ENCODE results near the gene ARHGEF28. TPM values are rescaled to one million over a fixed set of nuclear protein-coding genes. Genes with fewer than 3 reads are reported as not detected.
A peak's percentile ranks its signal among the peaks of the same experiment; 100 is the strongest.

The ARHGEF28 gene
- total RNA-seq (10 to 100 TPM; 18.2 to 36.2 (median 27.9) TPM), polyA plus RNA-seq (10 to 100 TPM; 14.9 to 20.3 TPM)

- peak; percentile 83 to 90 (median 88) for DNase-seq
- H3K27me3 ChIP-seq = no peaks in the 10 kb centered on the region
- FAIRE-seq = no peak
- no peaks in the 10 kb centered on the region for H3K9me3 ChIP-seq
- WGBS, 2 donors = 1% methylated on average over 65 to 92 of the region's 92 CpGs
- H3K36me3 ChIP-seq = no peaks in the 10 kb centered on the region
- H3K4me1 ChIP-seq = peaks cover 15 to 41% (median 40%) of the 10 kb centered on the region in 3 donors
- peak; percentile 78 to 88 (median 85) for ATAC-seq
- H3K4me3 ChIP-seq = peak within 1 kb of the TSS; percentile 35 to 83 (median 57)
- TF ChIP-seq, protein P1, sequence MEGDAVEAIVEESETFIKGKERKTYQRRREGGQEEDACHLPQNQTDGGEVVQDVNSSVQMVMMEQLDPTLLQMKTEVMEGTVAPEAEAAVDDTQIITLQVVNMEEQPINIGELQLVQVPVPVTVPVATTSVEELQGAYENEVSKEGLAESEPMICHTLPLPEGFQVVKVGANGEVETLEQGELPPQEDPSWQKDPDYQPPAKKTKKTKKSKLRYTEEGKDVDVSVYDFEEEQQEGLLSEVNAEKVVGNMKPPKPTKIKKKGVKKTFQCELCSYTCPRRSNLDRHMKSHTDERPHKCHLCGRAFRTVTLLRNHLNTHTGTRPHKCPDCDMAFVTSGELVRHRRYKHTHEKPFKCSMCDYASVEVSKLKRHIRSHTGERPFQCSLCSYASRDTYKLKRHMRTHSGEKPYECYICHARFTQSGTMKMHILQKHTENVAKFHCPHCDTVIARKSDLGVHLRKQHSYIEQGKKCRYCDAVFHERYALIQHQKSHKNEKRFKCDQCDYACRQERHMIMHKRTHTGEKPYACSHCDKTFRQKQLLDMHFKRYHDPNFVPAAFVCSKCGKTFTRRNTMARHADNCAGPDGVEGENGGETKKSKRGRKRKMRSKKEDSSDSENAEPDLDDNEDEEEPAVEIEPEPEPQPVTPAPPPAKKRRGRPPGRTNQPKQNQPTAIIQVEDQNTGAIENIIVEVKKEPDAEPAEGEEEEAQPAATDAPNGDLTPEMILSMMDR (IDR thresholded peaks at IDR 0.05) = no peak
- peak within 1 kb of the TSS; percentile 77 to 91 (median 85) for H3K27ac ChIP-seq
- intact Hi-C loops (cut with DNase I) = loop anchor here in 1 of 3 donors (10.0 kb wide), 1 partner anchor 49 kb away; no protein-coding TSS in a partner anchor
Observed at GRCh38 chr5:73625944-73626811, at the start of gene ARHGEF28. Gene ARHGEF28 (plus strand): TSS chr5:73626196. CDS start chr5:73684852, 58,656 bp downstream.

GRCh38 chr5:73582285-73583145 lies 43.5 kb upstream of the ARHGEF28 start:
- TF ChIP-seq, protein P1 (IDR thresholded peaks at IDR 0.05) = no peak
- intact Hi-C loops (cut with DNase I) = loop anchor here in 1 of 3 donors (10.0 kb wide), 1 partner anchor 212 kb away; no protein-coding TSS in a partner anchor
- no peak overlapping the region for H3K27ac ChIP-seq
- no peaks in the 10 kb centered on the region for H3K27me3 ChIP-seq
- FAIRE-seq = no peak
- no peak for ATAC-seq
- H3K4me1 ChIP-seq = no peaks in the 10 kb centered on the region
- H3K36me3 ChIP-seq = peaks cover 0 to 21% (median 2%) of the 10 kb centered on the region in 3 donors
- DNase-seq = no peak
- H3K9me3 ChIP-seq = no peaks in the 10 kb centered on the region
- H3K4me3 ChIP-seq = no peak overlapping the region
- 80 to 95% methylated on average over 3 of the region's 3 CpGs for WGBS, 2 donors

DNA sequence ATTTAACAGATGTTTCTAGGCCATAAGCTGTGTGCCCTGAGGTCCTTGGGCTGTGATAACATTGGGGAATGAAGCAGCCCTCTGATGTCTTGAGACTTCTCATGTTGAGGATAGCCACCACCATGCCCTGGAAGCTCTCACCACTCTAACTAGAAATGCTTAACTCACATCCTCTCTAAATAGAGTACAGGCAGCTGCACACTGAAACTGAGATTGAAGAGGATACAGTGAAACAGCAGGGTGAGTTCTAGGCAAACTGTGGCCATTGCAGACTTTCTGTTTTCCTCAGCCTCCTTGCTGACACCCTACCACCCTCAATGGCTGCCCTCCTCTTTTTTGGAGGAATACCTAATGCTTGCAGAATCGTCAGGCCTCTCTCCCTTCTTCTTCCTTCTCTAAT lies 38.1 kb upstream of the ARHGEF28 start:
- intact Hi-C loops (cut with DNase I) = loop anchor here in 2 of 3 donors (5.0 to 10.0 kb wide), 2 partner anchors 204 to 207 kb away; no protein-coding TSS in a partner anchor
- Histone ChIP-seq H3K27me3 (no peaks in the 10 kb centered on the region), H3K27ac (no peak overlapping the region), H3K4me3 (no peak overlapping the region), H3K4me1 (no peaks in the 10 kb centered on the region), H3K36me3 (no peaks in the 10 kb centered on the region), H3K9me3 (no peaks in the 10 kb centered on the region)
- no peak for FAIRE-seq
- ATAC-seq = no peak
- TF ChIP-seq, protein P1 (IDR thresholded peaks at IDR 0.05) = no peak
- 31 to 56% methylated on average over 1 of the region's 1 CpG for WGBS, 2 donors
- no peak for DNase-seq

DNA sequence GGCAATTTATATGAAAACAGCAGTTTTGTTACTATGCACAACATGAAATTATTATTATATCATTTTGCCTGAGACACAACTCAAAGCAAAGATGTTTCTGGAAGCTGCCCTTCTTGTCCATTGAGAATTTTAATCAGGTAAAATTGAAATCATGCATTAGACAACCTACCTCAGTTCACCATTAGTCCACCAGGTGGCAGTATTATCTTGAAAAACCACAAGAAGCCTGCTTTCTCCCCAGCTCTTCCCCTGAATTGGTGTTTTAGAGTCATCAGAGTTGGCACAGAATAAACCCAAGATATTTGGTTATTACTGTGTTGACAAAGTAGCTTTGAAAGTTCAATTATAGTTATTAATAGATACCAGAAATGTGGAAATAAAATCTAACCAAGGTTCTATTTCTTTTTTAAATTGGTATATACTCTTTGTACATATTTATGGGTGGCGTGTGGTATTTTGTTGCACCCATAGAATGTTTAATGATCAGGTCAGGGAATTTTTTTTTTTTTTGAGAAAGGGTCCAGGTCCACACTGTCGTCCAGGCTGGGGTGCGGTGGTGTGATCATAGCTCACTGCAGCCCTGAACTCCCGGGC lies 34.8 kb upstream of the ARHGEF28 start:
- WGBS, 2 donors = 53 to 62% methylated on average over 4 of the region's 4 CpGs
- TF ChIP-seq, protein P1 (IDR thresholded peaks at IDR 0.05) = peak; percentile 51 to 87 (median 78)
- peak in 3 of 6 donors; percentile 43 to 70 (median 44) for DNase-seq
- peak; percentile 57 for FAIRE-seq
- H3K27ac ChIP-seq = no peak overlapping the region
- no peak overlapping the region for H3K4me3 ChIP-seq
- H3K4me1 ChIP-seq = no peaks in the 10 kb centered on the region
- intact Hi-C loops (cut with DNase I) = loop anchor here in 1 of 3 donors (5.0 kb wide), 1 partner anchor 201 kb away; no protein-coding TSS in a partner anchor
- no peaks in the 10 kb centered on the region for H3K9me3 ChIP-seq
- no peaks in the 10 kb centered on the region for H3K27me3 ChIP-seq
- no peaks in the 10 kb centered on the region for H3K36me3 ChIP-seq
- ATAC-seq = peak; percentile 80 to 98 (median 96)

Data from pancreas (tissue), 10 donors.